K562 (cell line): ENCODE data around the gene DIS3L2. TPM values are rescaled to one million over a fixed set of nuclear protein-coding genes. Genes with fewer than 3 reads are reported as not detected.

Experiments used
- ATAC-seq: fragments of 200-7000 bp; cut with Tn5 transposase; 3 replicates; pipeline ENCODE4 v1.9.1; 2020; ENCODE audit warnings: moderate library complexity
- BruUV-seq: library from RNA; stranded (reverse); fragments of 400-500 nt; replicated peaks from 2 replicates; lab custom pipeline; 2021; lab: Mats Ljungman, UMichigan
- CTCF ChIA-PET: fragments of 300-600 bp; formaldehyde crosslinking; extraction: SDS; loops from one replicate; lab custom pipeline; 2021; ENCODE audit warnings: low intra/inter-chr PET ratio; lab: Yijun Ruan, JAX
- POLR2A ChIA-PET: fragments of 300-600, 350-650 bp; sonication (Branson Sonifier 250); formaldehyde crosslinking; extraction: SDS; loops from one replicate; lab custom pipeline; 2021; ENCODE audit warnings: antibody characterized with exemption, inconsistent platforms; lab: Yijun Ruan, JAX
- DNase-seq, 4 experiments: peaks; one replicate each; pipeline versions ENCODE4 v3.0.0 to v3.0.0-alpha.2; 2011 to 2018; ENCODE audit warnings: low spot score in 3 of 4, mixed read lengths in 3 of 4; ENCODE audit errors: extremely low read depth in 1 of 4
- FAIRE-seq: peaks from 2 replicates; lab custom pipeline; 2011; peaks lifted over from hg19 to GRCh38; lab: Jason Lieb, UNC
- H2AFZ ChIP-seq: 2 replicates; pipeline ENCODE4 v1.6.0; 2011; ENCODE audit warnings: low read depth, low read length, control low read depth, inconsistent platforms
- H3K27ac ChIP-seq: fragments of 200-600 bp; 3 replicates; pipeline ENCODE4 v1.8.0; 2011; ENCODE audit warnings: low read depth, mild to moderate bottlenecking, control low read depth, inconsistent platforms, low read length, moderate library complexity, mixed read lengths; ENCODE audit errors: extremely low read depth
- H3K27me3 ChIP-seq, 2 experiments: fragments of 300-600 bp in 1 of 2; 2 replicates in 1 of 2; 3 replicates in 1 of 2; pipeline versions ENCODE4 v1.6.0 to v1.8.0; 2011; ENCODE audit warnings: inconsistent platforms in 2 of 2, low read length in 2 of 2, mild to moderate bottlenecking in 1 of 2, mixed read lengths in 1 of 2, moderate library complexity in 1 of 2; ENCODE audit not compliant: control insufficient read depth in 2 of 2, insufficient read depth in 2 of 2
- H3K36me3 ChIP-seq: fragments of 300-600 bp; 3 replicates; pipeline ENCODE4 v1.8.0; 2011; ENCODE audit warnings: mild to moderate bottlenecking, low read length, inconsistent platforms; ENCODE audit not compliant: control insufficient read depth, insufficient read depth
- H3K4me1 ChIP-seq, 2 experiments: fragments of 200-600 bp in 1 of 2; replicated peaks in 1 of 2; 2 replicates in 1 of 2; 3 replicates in 1 of 2; pipeline versions ENCODE4 v1.5.1 to v1.8.0; 2011; ENCODE audit warnings: inconsistent platforms in 2 of 2, low read length in 2 of 2, mild to moderate bottlenecking in 1 of 2, mixed read lengths in 1 of 2, moderate library complexity in 1 of 2; ENCODE audit not compliant: control insufficient read depth in 2 of 2, insufficient read depth in 2 of 2
- H3K4me2 ChIP-seq: 2 replicates; pipeline ENCODE4 v1.6.1; 2011; ENCODE audit warnings: low read length, control low read depth, inconsistent platforms, mixed read lengths; ENCODE audit not compliant: insufficient read depth
- H3K4me3 ChIP-seq: fragments of 200-600 bp; sonication (generic), shearing (Covaris generic); 2 replicates; pipeline ENCODE4 v1.5.1; 2016; ENCODE audit warnings: control low read depth, inconsistent platforms
- H3K79me2 ChIP-seq: fragments of 200-600 bp; 3 replicates; pipeline ENCODE4 v1.8.0; 2011; ENCODE audit warnings: low read length, inconsistent platforms; ENCODE audit not compliant: control insufficient read depth, insufficient read depth
- H3K9ac ChIP-seq, 2 experiments: 2 replicates each; pipeline versions ENCODE4 v1.6.0 to v1.6.1; 2011; ENCODE audit warnings: low read depth in 2 of 2, low read length in 2 of 2, control low read depth in 1 of 2, inconsistent platforms in 1 of 2, mild to moderate bottlenecking in 1 of 2, mixed read lengths in 1 of 2; ENCODE audit not compliant: insufficient read depth in 1 of 2
- H3K9me1 ChIP-seq: one replicate; pipeline ENCODE4 v1.6.0; 2011; ENCODE audit warnings: inconsistent platforms, mild to moderate bottlenecking, low read length, moderate library complexity; ENCODE audit not compliant: control insufficient read depth, insufficient read depth
- H3K9me3 ChIP-seq: replicated peaks from 2 replicates; pipeline ENCODE4 v1.5.1; 2011; ENCODE audit warnings: low read depth, low read length, inconsistent platforms; ENCODE audit not compliant: control insufficient read depth, insufficient read depth
- H4K20me1 ChIP-seq: replicated peaks from 2 replicates; pipeline ENCODE4 v1.6.1; 2011; ENCODE audit warnings: low read length, inconsistent platforms, mixed read lengths; ENCODE audit not compliant: control insufficient read depth, insufficient read depth
- EP300 ChIP-seq: IDR thresholded peaks from 2 replicates; pipeline ENCODE4 v1.6.1; 2012; ENCODE audit warnings: low read length, improper control_type of control experiment
- FOXA1 ChIP-seq: fragments of 450-650 bp; IDR thresholded peaks from 2 replicates; pipeline ENCODE4 v1.6.1; 2016; ENCODE audit warnings: mild to moderate bottlenecking, borderline replicate concordance
- MAX ChIP-seq: sonication (generic); formaldehyde crosslinking; IDR thresholded peaks from 2 replicates; pipeline ENCODE4 v1.9.0; 2022; ENCODE audit warnings: mild to moderate bottlenecking, missing genetic modification reagents
- MLLT1 ChIP-seq, 2 experiments: fragments of 450-650 bp; IDR thresholded peaks; 2 replicates each; pipeline ENCODE4 v1.6.1; 2016
- PBX2 ChIP-seq, 2 experiments: IDR thresholded peaks in 1 of 2; conservative IDR thresholded peaks in 1 of 2; 2 replicates each; pipeline ENCODE4 v1.6.1; 2016; ENCODE audit warnings: low read depth in 2 of 2, mild to moderate bottlenecking in 1 of 2, missing compliant biosample characterization in 1 of 2, missing genetic modification characterization in 1 of 2, moderate library complexity in 1 of 2
- PTBP1 ChIP-seq: fragments of 200-400 bp; formaldehyde crosslinking; IDR thresholded peaks from 2 replicates; pipeline ENCODE4 v1.6.1; 2017; ENCODE audit warnings: low read depth, low read length
- PYGO2 ChIP-seq: fragments of 450-650 bp; IDR thresholded peaks from 2 replicates; pipeline ENCODE4 v1.6.1; 2016; ENCODE audit warnings: mild to moderate bottlenecking, missing genetic modification characterization, moderate library complexity, missing compliant biosample characterization
- RBM25 ChIP-seq: fragments of 200-400 bp; formaldehyde crosslinking; IDR thresholded peaks from 2 replicates; pipeline ENCODE4 v1.6.1; 2018; ENCODE audit warnings: low read length, low read depth, moderate library complexity; ENCODE audit not compliant: severe bottlenecking
- SP1 ChIP-seq: sonication (generic); formaldehyde crosslinking; IDR thresholded peaks from 2 replicates; pipeline ENCODE4 v1.8.1; 2022; ENCODE audit warnings: mild to moderate bottlenecking, missing genetic modification reagents
- THRB ChIP-seq: fragments of 450-650 bp; formaldehyde crosslinking; conservative IDR thresholded peaks from 2 replicates; pipeline ENCODE4 v1.4.0; 2022; ENCODE audit warnings: mild to moderate bottlenecking, missing genetic modification characterization
- ZNF41 ChIP-seq: fragments of 250-450 bp; sonication (Bioruptor Pico); conservative IDR thresholded peaks from 2 replicates; pipeline ENCODE4 v1.4.0; 2020; ENCODE audit warnings: mild to moderate bottlenecking
- ZNF512 ChIP-seq: IDR thresholded peaks from 2 replicates; pipeline ENCODE4 v1.6.1; 2016; ENCODE audit warnings: missing genetic modification characterization, missing compliant biosample characterization
- WGBS: fragments of 100-300 bp; shearing (Covaris generic); methylation state at CpG from one replicate; pipeline ENCODE4 v1.1.6; 2016; ENCODE audit warnings: low coverage, mixed read lengths; ENCODE audit not compliant: insufficient coverage; ENCODE audit errors: missing lambda C conversion rate; 5-methylcytosine and 5-hydroxymethylcytosine counted together
- in situ Hi-C: fragments of 300-500 bp; cut with MboI; formaldehyde crosslinking; loops from 4 replicates; pipeline ENCODE4 v1.15.0; 2018; ENCODE audit warnings: inconsistent platforms, mixed read lengths
- intact Hi-C: fragments of 100-400 bp; cut with micrococcal nuclease; formaldehyde crosslinking; loops from 2 replicates; pipeline ENCODE4 v1.14.2; 2022
- polyA plus RNA-seq, 8 experiments: library from polyadenylated mRNA; depleted of rRNA in 4 of 8; stranded (reverse) in 5 of 8; unstranded in 3 of 8; fragments of >200 nt; fragmentation: Nextera tagmentation in 2 of 8; fragmentation: Illumina TruSeq in 1 of 8; extraction: Ambion mirVana in 2 of 8; extraction: Trizol in 1 of 8; gene quantifications; 2 replicates each; pipeline versions ENCODE4 v1.2.1 to v1.2.3, GENCODE V29; 2011 to 2014; ENCODE audit warnings: inconsistent platforms in 1 of 8, missing spikeins in 1 of 8
- total RNA-seq, 7 experiments: library from RNA; depleted of rRNA in 6 of 7; stranded (reverse); fragments of >200 nt in 6 of 7; fragmentation: Illumina TruSeq in 2 of 7; extraction: Trizol in 2 of 7; gene quantifications; 2 replicates each; pipeline versions ENCODE4 v1.2.1 to v1.2.3, GENCODE V29; 2011 to 2021; ENCODE audit warnings: low replicate concordance in 1 of 7

The DIS3L2 gene
- total and polyA plus RNA-seq, 9 of the 15 experiments (the other 6 are each of a cell fraction or from before 2014, with no cell fraction given): 1.5 to 19.2 (median 11.2) TPM

- TF ChIP-seq THRB (no peak), ZNF512 (tag) (no peak)
Observed at GRCh38 chr2:232239951-232240681, 278.6 kb downstream of the DIS3L2 start (continued).

- no peaks in the 10 kb centered on the region; the same call in 1 of the 2 replicates for H4K20me1 ChIP-seq
- FAIRE-seq (no peak), DNase-seq (no peak), ATAC-seq (no peak)
- BruUV-seq: no TSS peak
- H3K4me1 ChIP-seq: no peaks in the 10 kb centered on the region
- H2AFZ ChIP-seq: no peak overlapping the region
- WGBS: 88% methylated on average over 10 of the region's 10 CpGs
- 0 out of 3 replicates have a peak, but pooled peaks cover 3% of the 10 kb centered on the region for H3K36me3 ChIP-seq
- no peak overlapping the region for H3K9ac ChIP-seq
- in situ Hi-C loops (no loop called here), intact Hi-C loops (no loop called here)
- no peaks in the 10 kb centered on the region for H3K9me1 ChIP-seq
- no peak overlapping the region for H3K27ac ChIP-seq
- H3K4me2 ChIP-seq: no peak overlapping the region
- H3K27me3 ChIP-seq: no peaks in the 10 kb centered on the region
- ChIA-PET CTCF (no interaction called here), POLR2A (no interaction called here)
- H3K9me3 ChIP-seq: no peaks in the 10 kb centered on the region
- no peak overlapping the region for H3K4me3 ChIP-seq
- no peaks in the 10 kb centered on the region for H3K79me2 ChIP-seq
- TF ChIP-seq PYGO2 (tag): no peak
- TF ChIP-seq MAX: no peak
- no peak for TF ChIP-seq PBX2 (CRISPR knock-in tag; IDR thresholded peaks at IDR 0.05; ENCODE audit: low read depth)
- TF ChIP-seq PBX2 (tag; conservative IDR thresholded peaks at IDR 0.05; ENCODE audit: low read depth): no peak
- no peak for TF ChIP-seq EP300
- no peak for TF ChIP-seq FOXA1
- no peak for TF ChIP-seq ZNF41 (CRISPR knock-in tag)
- TF ChIP-seq SP1 (CRISPR knock-in tag): no peak
- TF ChIP-seq RBM25: no peak
- no peak for TF ChIP-seq PTBP1
- TF ChIP-seq MLLT1 (IDR thresholded peaks at IDR 0.05): no peak
Observed at GRCh38 chr2:232240906-232241305, 279.4 kb downstream of the DIS3L2 start.
